Urinary bladder (tissue), 4 donors: ENCODE data around the gene MED12L. TPM values are rescaled to one million over a fixed set of nuclear protein-coding genes. Genes with fewer than 3 reads are reported as not detected.

ENCODE experiments used
- DNase-seq: peaks from one replicate; pipeline ENCODE4 v3.0.0-alpha.2; 2015; ENCODE audit errors: extremely low spot score
- H3K27ac ChIP-seq: one replicate; pipeline ENCODE4 v1.5.1; 2013; ENCODE audit warnings: low read depth, mild to moderate bottlenecking, moderate library complexity
- H3K36me3 ChIP-seq: one replicate; pipeline ENCODE4 v1.6.1; 2013; ENCODE audit warnings: mild to moderate bottlenecking, moderate library complexity; ENCODE audit not compliant: insufficient read depth
- H3K4me1 ChIP-seq: one replicate; pipeline ENCODE4 v1.6.1; 2013; ENCODE audit warnings: mild to moderate bottlenecking, moderate library complexity; ENCODE audit not compliant: insufficient read depth
- H3K4me3 ChIP-seq: one replicate; pipeline ENCODE4 v1.5.1; 2013; ENCODE audit warnings: low read depth, low read length
- WGBS: extraction: QIAGEN DNeasy Blood & Tissue Kit; methylation state at CpG from one replicate; pipeline ENCODE4 v1.1.7; 2013; 5-methylcytosine and 5-hydroxymethylcytosine counted together
- polyA plus RNA-seq: library from polyadenylated mRNA; stranded (reverse); fragments of 200-250 nt; gene quantifications from one replicate; pipeline ENCODE4 v1.2.3, GENCODE V29; 2013
- total RNA-seq: library from RNA; depleted of rRNA; stranded (reverse); fragments of >200 nt; gene quantifications from one replicate; pipeline ENCODE4 v1.2.3, GENCODE V29; 2014
- donor health status: healthy with polysubstance abuse.
- donor health status: healthy.

The MED12L gene
- total and polyA plus RNA-seq, 2 donors: 0.11 to 3.1 TPM

- Histone ChIP-seq H3K4me1 (no peaks in the 10 kb centered on the region), H3K36me3 (no peaks in the 10 kb centered on the region), H3K27ac (no peak overlapping the region), H3K4me3 (no peak overlapping the region)
- DNase-seq: no peak
- 35% methylated on average over 8 of the region's 8 CpGs for WGBS
These were observed 16.0 kb downstream of the MED12L start for GRCh38 chr3:151101270-151101969.

- Histone ChIP-seq H3K36me3 (no peaks in the 10 kb centered on the region), H3K27ac (no peak overlapping the region), H3K4me1 (no peaks in the 10 kb centered on the region), H3K4me3 (no peak overlapping the region)
- DNase-seq: no peak
- 96% methylated on average over 2 of the region's 2 CpGs for WGBS
These were observed 20.8 kb downstream of the MED12L start for GRCh38 chr3:151106311-151106710.

GRCh38 chr3:151107177-151107576 is 21.7 kb downstream of the MED12L start:
- WGBS: 84% methylated on average over 4 of the region's 4 CpGs

GRCh38 chr3:151107701-151108100 is 22.2 kb downstream of the MED12L start:
- H3K36me3 ChIP-seq: no peaks in the 10 kb centered on the region
- DNase-seq: no peak
- H3K4me1 ChIP-seq: no peaks in the 10 kb centered on the region
- no peak overlapping the region for H3K4me3 ChIP-seq
- no peak overlapping the region for H3K27ac ChIP-seq
- 54% methylated on average over 5 of the region's 5 CpGs for WGBS

More at GRCh38 chr3:151107177-151107576, 21.7 kb downstream of the MED12L start:
- no peak for DNase-seq
- no peak overlapping the region for H3K4me3 ChIP-seq
- H3K27ac ChIP-seq: no peak overlapping the region
- H3K4me1 ChIP-seq: no peaks in the 10 kb centered on the region
- H3K36me3 ChIP-seq: no peaks in the 10 kb centered on the region

- Histone ChIP-seq H3K4me3 (no peak overlapping the region), H3K36me3 (no peaks in the 10 kb centered on the region), H3K27ac (no peak overlapping the region), H3K4me1 (peaks cover 2% of the 10 kb centered on the region)
- DNase-seq: no peak
- WGBS: 92% methylated on average over 8 of the region's 8 CpGs
These were observed 23.9 kb downstream of the MED12L start for GRCh38 chr3:151109286-151109800.

- H3K36me3 ChIP-seq: no peaks in the 10 kb centered on the region
- DNase-seq: no peak
- 53% methylated on average over 3 of the region's 3 CpGs for WGBS
- no peak overlapping the region for H3K27ac ChIP-seq
- no peak overlapping the region for H3K4me3 ChIP-seq
- peaks cover 2% of the 10 kb centered on the region for H3K4me1 ChIP-seq
These were observed 27.3 kb downstream of the MED12L start for GRCh38 chr3:151112731-151113130.

- Histone ChIP-seq H3K36me3 (no peaks in the 10 kb centered on the region), H3K4me1 (peaks cover 2% of the 10 kb centered on the region), H3K4me3 (no peak overlapping the region), H3K27ac (no peak overlapping the region)
- WGBS: 97% methylated on average over 1 of the region's 1 CpG
- DNase-seq: no peak
These were observed 27.9 kb downstream of the MED12L start for GRCh38 chr3:151113343-151113742.

- no peak for DNase-seq
- H3K4me3 ChIP-seq: no peak overlapping the region
- 91% methylated on average over 4 of the region's 4 CpGs for WGBS
- peaks cover 2% of the 10 kb centered on the region for H3K4me1 ChIP-seq
- no peak overlapping the region for H3K27ac ChIP-seq
- no peaks in the 10 kb centered on the region for H3K36me3 ChIP-seq
These were observed 31.6 kb downstream of the MED12L start for GRCh38 chr3:151117047-151117446.

- H3K36me3 ChIP-seq: no peaks in the 10 kb centered on the region
- WGBS: 88% methylated on average over 2 of the region's 2 CpGs
- no peak overlapping the region for H3K27ac ChIP-seq
- DNase-seq: no peak
- no peak overlapping the region for H3K4me3 ChIP-seq
- no peaks in the 10 kb centered on the region for H3K4me1 ChIP-seq
These were observed 33.7 kb downstream of the MED12L start for GRCh38 chr3:151119188-151119587.

GRCh38 chr3:151120409-151120808 is 34.9 kb downstream of the MED12L start:
- Histone ChIP-seq H3K36me3 (no peaks in the 10 kb centered on the region), H3K27ac (no peak overlapping the region), H3K4me1 (no peaks in the 10 kb centered on the region), H3K4me3 (no peak overlapping the region)
- WGBS: 91% methylated on average over 2 of the region's 2 CpGs
- no peak for DNase-seq

GRCh38 chr3:151121016-151121415 is 35.6 kb downstream of the MED12L start:
- H3K36me3 ChIP-seq: no peaks in the 10 kb centered on the region
- H3K4me3 ChIP-seq: no peak overlapping the region
- WGBS: 61% methylated on average over 2 of the region's 2 CpGs
- no peak overlapping the region for H3K27ac ChIP-seq
- no peaks in the 10 kb centered on the region for H3K4me1 ChIP-seq
- no peak for DNase-seq

- no peak overlapping the region for H3K27ac ChIP-seq
- H3K36me3 ChIP-seq: no peaks in the 10 kb centered on the region
- DNase-seq: no peak
- H3K4me1 ChIP-seq: no peaks in the 10 kb centered on the region
- no peak overlapping the region for H3K4me3 ChIP-seq
These were observed 38.4 kb downstream of the MED12L start for GRCh38 chr3:151123827-151124226.

- DNase-seq: no peak
- Histone ChIP-seq H3K4me1 (no peaks in the 10 kb centered on the region), H3K4me3 (no peak overlapping the region), H3K27ac (no peak overlapping the region), H3K36me3 (no peaks in the 10 kb centered on the region)
- 78% methylated on average over 4 of the region's 4 CpGs for WGBS
These were observed 39.0 kb downstream of the MED12L start for GRCh38 chr3:151124476-151124875.

GRCh38 chr3:151130428-151130827 is 45.0 kb downstream of the MED12L start:
- WGBS: 82% methylated on average over 8 of the region's 8 CpGs
- H3K4me3 ChIP-seq: no peak overlapping the region
- H3K36me3 ChIP-seq: no peaks in the 10 kb centered on the region
- H3K4me1 ChIP-seq: no peaks in the 10 kb centered on the region
- no peak for DNase-seq
- H3K27ac ChIP-seq: no peak overlapping the region
